NCI-H1436 (cell line): Measurements from ENCODE around the gene TSSC4.

Experiments
- DNase-seq: peaks from one replicate; lab custom pipeline; 2025; lab: John Stamatoyannopoulos, UW

TSSC4 gene

GRCh38 chr11:2369320-2369719, 31.2 kb upstream of the TSSC4 start:
- no peak for DNase-seq

DNA sequence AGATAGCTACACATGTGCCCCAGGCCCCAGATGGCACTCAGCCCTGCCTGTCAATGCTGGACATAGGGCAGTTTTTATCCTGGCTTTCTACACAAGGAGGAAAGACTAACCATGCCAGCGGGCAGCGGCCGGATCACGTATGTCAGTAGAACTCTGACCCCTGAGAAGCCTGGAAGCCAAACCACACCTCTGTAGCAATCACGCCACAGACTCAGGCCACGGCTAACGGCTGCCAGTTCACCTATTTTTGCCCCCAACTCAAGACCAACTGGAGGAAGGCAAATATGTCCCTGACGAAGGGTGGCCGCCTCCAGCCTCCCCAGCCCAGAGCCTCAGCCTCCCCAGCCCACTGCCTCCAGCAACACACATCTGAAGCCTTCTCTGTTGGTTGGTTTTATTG, 30.7 kb upstream of the TSSC4 start:
- DNase-seq: no peak

DNA sequence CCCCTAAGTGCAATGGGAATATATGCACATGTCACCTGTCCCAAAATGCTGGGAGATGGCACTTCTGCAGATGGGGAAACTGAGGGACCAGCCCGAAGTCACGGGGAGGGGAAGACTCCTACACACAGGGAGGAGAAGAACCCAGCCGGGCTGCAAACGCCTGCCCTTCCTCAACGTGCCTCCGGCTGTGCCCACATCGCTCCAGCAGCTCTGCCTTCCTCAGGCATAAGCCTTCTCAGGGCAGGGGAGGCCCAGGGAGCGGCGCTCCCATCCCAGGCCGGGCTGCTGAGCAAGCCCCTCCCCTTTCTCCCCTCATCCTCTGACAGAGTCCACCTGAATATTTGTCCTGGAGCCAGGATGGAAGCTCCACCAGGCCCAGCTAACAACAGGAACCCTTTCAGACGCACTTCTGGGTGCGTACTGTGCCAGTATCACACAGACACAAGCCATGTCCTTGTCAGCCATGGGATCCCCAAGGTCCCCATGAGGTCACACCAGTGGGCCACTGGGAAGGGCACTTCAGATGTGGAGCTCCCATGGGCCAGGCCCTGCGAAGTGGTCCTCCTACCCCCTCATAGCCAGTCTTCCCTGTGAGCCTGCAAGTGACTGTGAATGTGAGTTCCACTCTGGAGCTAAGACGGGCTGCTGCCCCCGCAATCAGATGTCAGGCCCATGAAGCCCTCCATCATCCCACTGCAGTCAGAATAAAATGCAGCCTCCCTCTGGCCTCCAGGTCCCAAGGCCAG, 25.9 kb upstream of the TSSC4 start:
- no peak for DNase-seq

DNA sequence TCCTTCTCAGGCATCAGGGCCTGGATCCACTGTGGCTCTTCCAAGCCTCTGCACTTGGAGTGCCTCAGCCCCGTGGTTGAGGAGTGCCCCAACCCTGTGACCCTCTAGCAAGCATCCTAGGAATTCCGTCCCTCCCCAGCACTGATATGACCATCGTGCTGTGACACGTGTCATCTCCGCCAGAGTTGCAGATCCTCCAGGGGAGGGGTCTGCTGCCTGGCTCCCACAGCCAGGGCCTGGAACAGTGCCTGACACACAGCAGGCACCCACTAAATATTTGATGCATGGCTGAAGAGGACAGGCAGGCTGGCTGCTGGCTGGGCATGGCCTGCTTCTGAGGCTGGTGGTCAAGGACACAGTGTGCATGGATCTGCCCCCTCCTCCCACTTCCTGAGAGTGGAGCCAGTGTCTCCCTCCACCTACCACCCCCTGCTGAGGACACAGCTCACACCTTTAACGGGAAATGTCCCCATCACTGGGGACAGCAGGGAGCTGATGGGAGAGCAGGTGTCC, 25.2 kb upstream of the TSSC4 start:
- DNase-seq: no peak

- no peak for DNase-seq
These were observed 24.5 kb upstream of the TSSC4 start for GRCh38 chr11:2375964-2376551.

DNA sequence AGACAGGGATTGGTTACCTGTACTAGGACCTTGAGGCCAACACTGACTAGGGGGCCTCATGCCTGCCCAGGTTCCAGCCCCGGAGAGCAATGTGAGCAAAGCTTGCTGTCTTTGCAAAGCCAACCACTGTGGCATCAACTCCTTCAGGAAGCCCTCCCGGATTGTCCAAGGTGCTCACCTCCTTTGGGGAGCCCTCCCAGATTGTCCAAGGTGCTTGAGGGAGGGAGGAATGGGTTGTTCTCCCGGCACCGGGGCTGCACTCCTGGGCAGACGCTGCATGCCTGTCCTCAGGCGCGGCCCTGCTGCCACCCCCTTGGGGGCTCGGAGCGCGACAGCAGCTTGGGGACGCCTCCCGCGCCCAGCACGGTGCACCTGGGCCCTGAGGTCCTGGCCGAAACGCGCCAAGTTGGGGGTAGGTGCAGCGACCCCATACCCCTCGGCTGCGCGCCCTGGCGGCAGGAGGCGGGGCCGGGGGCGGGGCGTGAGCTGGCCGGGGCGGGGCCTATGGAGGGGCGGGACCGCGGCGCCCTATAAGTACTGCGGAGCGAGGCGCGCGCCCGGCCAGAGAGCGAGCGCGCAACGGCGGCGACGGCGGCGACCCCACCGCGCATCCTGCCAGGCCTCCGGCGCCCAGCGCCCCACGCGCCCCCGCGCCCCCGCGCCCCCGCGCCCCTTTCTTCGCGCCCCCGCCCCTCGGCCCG, 23.6 kb upstream of the TSSC4 start, which contains the start of gene CD81:
Gene CD81, plus strand, starts transcription at position 560 of the 701 bp plus-strand sequence. CDS start 240 bp downstream, outside the sequence.
- no peak for DNase-seq

- DNase-seq: peak; percentile 52
These were observed 22.8 kb upstream of the TSSC4 start for GRCh38 chr11:2377511-2378443.

DNA sequence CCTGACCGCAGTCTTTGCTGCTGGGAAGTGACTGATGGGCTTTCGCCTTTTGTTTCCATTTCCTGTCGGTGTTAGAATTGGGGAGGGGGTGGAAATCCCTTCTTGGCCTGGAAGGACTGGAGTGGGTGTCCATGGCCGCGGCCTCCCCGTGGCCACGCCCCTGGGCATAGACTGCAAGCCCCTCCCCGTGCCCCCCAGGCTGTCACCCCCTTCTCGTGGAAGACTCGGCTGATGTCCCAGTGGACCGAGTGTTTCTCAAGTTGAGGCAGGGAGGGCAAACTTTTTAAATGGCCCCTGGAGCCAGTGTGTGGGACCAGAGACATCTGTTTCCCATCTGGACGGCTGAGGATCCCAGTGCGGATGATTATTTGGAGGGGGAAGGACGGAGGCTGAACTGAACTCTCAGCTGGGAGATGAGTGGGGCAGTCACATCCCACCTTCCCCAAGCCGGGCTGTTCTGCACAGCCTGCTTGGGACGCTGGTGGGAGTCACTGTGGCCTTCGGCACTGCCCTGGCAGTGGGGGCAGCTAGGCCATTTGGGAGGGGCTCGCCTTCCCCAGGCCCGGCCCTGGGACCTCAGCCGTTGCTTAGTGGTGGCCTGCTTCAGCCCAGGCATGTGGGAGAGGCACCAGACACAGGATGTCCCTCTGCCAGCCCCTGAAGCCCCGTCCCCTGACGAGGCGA, 21.9 kb upstream of the TSSC4 start:
- DNase-seq: no peak

GRCh38 chr11:2379466-2380174, 20.9 kb upstream of the TSSC4 start:
- no peak for DNase-seq

GRCh38 chr11:2380396-2380795, 20.2 kb upstream of the TSSC4 start:
- no peak for DNase-seq

DNA sequence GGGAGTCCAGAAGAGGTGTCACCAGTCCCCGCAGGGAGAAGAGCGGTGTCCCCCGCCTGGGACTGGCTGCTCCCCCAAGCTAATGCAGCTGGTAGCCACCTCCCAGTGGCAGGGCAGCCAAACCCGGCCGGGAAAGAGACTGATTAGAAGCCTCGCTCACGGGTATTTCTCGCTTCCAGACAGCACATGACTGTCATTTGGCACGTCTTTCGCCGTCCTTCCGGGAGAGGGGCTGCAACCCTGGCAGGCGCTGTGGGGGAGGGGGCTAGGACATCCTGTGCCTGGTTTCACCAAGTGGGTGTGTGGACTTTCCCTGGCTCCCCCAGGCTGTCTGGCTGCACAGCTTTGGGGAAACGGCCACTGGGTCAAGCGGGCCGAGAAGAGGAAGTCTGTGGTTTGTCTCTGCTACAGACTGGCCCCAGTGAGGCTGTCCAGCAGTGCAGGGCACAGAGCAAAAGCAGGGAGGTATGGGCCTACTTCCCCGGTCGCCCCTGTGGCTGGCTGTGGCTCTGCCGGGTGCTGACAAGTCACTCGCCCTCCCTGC, 19.7 kb upstream of the TSSC4 start:
- no peak for DNase-seq

DNA sequence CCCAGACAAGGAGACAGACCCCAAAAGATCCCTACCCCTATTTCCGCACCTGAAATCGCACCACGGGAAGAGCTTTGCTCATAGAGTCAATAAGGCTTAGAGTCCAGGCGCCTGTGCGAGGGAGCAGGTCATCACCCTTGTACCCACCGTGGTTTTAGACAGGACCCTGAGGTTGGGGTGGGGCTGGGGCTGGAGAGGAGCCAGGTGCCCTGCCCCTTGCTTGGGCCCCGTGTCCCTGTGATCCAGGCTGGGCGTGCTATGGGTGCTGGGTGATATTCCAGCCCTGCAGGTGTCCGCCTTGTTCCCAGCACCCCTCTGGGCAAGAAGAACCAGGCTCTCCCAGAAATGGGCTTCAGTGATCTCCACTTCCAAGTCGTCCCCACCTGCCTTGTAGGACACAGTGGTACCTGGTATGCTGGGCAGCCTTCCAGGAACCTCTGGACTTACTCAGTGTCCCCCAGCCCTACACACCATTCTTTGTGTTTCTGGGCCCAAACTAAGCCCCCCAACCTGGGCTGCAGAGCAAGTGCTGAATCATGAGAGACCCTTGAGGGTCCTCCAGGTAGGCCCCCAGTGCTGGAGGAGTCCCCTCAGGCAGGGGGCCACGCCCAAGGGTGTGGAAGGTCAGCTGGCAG, 18.9 kb upstream of the TSSC4 start:
- no peak for DNase-seq

GRCh38 chr11:2382129-2382517, 18.4 kb upstream of the TSSC4 start:
- no peak for DNase-seq

GRCh38 chr11:2382936-2383851, 17.4 kb upstream of the TSSC4 start:
- no peak for DNase-seq

DNA sequence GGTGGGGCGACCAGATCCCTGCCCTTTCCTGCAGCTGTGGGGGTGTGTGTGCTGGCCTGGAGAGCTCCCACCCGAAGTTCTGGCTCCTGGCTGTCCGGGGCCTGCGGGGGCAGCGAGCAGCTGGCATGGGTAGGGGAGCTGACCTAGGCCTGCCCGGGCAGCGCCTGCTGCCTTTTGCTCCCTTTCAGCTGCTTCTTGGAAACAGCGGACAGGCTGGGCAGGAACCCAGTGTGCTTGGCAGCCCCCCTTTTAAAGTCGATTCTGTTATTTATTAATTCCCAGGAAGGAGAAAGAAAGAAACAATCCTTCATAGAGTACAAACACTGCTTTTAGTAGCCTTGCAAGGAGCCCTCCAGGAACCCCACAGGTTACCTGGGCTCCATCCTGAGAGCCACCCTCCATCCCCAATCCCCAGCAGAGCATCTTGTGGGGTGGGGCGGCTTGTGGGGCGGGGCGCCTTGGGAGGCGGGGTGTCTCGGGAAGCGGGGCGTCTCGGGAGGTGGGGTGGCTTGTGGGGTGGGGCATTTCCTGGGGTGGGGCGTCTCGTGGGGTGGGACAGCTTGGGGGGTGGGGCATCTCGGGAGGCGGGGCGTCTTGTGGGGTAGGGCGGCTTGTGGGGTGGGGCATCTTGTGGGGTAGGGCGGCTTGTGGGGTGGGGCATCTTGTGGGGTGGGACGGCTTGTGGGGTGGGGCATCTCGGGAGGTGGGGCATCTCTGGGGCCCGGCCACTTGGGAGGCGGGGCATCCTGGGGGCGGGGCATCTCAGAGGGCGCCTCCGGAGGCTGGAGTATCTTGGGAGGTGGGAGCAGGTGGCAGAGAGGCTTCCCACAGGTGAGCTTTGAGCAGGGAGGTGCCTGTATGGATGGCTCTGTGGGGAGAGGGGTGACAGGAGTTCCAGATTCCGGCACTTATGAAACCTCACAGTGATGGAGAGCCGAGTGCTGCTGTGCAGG, 16.4 kb upstream of the TSSC4 start:
- DNase-seq: no peak

DNA sequence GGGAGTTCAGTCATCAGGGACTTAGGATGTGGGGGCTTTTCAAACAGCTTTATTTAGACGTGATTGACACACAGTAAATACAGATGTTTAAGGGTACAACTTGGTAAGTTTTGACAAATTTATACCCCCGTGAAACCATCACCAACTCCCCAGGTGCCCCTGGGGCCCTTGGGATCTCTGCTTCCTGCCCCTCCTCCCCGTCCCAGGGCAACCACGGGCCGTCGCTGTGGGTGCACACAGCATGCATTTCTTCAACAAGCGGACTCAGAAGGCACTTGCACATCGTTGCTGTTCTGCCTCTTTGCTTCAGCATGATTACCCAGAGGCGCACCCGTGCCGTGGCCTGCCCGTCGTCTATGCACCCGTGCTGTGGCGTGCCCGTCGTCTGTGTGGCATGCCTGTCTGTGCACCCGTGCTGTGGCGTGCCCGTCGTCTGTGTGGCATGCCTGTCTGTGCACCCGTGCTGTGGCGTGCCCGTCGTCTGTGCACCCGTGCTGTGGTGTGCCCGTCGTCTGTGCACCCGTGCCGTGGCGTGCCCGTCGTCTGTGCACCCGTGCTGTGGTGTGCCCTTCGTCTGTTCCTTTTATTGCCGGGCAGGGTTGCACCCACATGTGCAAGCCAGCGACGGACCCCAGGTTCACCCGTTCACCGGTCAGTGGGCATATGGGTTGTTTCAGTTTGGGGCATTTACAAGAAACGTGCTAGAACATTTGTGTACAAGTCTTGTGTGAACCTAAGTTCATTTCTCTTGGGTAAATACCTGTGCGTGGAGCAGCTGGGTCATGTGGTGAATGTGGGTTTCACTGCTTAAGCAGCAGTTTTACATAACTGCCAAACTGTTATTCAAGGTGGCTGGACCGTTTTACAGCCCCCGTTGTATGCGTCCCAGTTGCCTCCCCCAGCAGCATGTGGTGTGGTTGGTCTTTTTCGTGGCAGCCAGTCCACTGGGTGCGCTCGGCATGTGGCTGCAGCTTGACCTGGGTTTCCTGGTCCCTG, 15.1 kb upstream of the TSSC4 start:
- no peak for DNase-seq
